HG03108 (cell line): ENCODE measurements around the gene FBXO34.
"Not testable (repeated sequence)": the region's sequence is repeated elsewhere in the genome, so short reads cannot be mapped to it uniquely, and the experiment has no call there.

Source experiments
- ATAC-seq: cut with Tn5 transposase; IDR thresholded peaks from one replicate; pipeline ENCODE4 v1.9.1; 2021; ENCODE audit warnings: moderate library complexity; ENCODE audit not compliant: unreplicated experiment

FBXO34 gene

DNA sequence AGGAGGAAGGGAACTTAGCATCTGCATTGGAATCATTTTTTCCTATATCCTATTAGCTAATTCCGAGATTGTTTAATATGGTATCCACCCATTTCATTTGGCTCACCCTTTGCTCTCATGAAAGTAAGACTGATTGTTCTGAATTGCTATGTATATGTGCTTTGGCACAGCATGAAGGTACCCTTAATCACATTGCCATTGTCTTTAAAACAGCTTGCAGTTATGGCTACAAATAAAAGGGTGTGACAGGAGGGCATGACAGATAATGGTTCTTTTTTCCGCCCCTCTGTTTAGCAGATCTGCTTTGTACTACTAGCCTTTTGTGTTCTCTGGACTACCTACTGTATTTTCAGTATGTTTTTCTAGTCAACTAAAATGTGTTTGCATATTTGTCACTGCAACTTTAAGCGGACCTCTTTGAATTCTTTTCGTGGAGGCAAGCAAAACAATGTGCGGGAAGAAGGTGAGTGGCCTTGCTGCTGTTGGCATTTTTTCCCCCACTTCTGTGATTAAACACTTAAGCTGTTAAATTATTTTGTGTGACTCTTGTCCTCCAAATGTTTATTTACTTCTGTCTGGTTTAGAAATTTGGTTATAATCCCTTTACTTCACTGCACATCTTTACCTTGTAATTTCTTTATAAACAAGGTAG, 35.8 kb downstream of the FBXO34 start:
- ATAC-seq: no peak

DNA sequence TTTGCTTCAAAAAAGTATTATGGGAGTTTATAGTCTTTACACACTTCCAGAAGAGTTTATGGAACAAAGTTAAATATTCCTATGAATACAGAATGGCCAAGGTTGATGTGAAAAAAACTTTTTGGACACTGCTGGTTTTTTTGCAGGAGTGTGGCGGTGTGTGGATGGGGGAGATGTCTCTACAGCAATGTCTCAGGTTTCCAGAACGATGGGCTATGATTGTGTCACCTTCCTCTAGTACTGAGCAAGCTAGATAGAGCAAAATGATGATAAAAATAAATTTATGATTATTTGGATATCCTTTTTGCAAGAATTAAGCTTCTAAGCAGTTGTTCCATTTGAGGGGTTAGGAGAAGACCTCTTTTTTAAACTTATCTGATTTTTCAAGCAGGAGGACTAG, 37.9 kb downstream of the FBXO34 start:
- no peak for ATAC-seq

DNA sequence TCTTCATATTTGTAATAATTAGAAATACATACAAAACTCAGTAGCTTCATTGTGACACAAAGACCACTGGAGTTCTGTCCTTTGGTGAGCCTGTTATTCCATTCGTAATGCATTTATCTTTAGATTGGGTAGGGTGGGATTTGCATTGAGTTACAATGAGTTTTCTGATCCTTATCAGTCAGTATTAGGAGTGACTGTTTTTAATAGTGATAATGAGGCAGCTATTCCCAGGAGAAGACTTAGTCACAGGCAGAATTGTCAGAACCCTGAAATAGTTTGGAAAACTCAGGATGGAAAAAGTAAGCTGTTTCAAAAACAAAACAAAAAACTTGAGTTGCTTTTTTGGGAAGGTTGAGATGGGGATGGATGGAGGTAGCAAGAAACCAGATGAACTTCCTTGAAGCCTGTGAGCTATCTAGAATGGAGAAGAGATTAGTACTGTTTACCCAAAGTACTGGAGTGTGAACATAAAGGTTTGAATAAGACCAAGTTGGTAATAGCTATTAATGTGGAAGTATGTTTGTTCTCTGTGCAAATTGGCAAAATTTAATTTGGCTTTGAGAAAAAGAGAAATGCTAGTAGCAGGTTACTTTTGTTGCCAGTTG, 38.6 kb downstream of the FBXO34 start:
- no peak for ATAC-seq

DNA sequence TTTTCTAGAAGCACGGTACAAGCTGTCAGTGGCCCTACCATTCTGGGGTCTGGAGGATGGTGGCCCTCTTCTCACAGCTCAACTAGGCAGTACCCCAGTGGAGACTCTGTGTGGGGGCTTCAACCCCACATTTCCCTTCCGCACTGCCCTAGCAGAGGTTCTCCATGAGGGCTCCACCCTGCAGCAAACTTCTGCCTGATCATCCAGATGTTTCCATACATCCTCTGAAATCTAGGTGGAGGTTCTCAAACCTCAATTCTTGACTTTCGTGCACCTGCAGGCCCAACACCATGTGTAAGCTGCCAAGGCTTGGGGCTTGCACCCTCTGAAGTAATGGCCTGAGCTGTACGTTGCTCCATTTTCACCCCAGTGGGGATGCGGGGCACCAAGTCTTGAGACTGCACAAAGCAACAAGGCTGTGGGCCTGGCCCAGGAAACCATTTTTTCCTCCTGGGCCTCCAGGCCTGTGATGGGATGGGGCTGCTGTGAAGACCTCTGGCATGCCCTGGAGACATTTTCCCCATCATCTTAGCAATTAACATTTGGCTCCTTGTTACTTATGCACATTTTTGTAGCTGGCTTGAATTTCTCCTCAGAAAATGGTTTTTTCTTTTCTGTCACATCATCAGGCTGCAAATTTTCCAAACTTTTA, 41.3 kb downstream of the FBXO34 start:
- ATAC-seq: not testable (repeated sequence)

DNA sequence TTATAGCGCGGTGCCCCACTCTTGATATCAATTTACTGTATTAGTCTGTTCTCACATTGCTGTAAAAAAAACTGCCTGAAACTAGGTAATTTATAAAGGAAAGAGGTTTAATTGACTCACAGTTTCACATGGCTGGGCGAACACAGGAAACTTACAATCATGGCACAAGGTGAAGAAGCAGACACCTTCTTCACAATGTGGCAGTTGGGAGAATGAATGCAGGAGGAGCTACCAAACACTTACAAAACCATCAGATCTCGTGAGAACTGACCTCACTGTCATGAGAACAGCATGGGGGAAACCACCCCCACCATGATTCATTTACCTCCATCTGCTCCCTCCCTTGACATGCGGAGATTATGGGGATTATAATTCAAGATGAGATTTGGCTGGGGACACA, 42.3 kb downstream of the FBXO34 start:
- no peak for ATAC-seq

DNA sequence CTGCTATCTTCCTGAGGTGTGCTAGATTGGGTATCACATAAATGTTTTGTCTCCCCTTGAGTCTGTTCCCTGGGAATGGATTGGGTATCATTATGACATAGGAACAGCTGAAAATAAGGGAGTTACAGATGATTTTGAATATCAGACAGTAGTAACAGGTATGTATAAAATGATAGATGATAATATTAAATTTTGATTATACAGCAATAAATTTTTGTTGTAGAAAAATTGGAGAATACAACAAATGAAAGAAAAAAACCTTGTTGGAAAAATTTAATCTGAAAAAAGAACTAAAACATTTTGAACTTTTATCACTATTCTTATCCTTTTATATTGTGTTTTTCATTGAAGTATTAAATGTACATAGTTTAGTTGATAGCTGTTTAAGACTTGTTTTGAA, 43.2 kb downstream of the FBXO34 start:
- no peak for ATAC-seq

DNA sequence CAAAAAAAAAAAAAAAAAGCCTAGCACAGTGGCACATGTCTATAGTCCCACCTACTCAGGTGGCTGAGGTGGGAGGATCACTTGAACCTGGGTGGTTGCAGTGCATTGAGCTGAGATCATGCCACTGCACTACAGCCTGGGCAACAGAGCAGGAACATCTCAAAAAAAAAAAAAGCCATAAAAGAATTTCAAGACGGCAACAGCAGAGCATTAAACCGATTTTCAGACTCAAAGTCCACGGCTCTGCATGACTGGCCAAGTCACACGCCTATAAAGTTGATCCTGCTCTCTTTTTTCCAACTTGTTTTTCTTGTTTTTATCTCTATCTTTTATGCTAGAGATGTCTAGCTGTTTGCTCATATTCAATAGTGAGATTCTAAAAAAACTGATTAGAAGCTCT, 45.3 kb downstream of the FBXO34 start:
- ATAC-seq: no peak

DNA sequence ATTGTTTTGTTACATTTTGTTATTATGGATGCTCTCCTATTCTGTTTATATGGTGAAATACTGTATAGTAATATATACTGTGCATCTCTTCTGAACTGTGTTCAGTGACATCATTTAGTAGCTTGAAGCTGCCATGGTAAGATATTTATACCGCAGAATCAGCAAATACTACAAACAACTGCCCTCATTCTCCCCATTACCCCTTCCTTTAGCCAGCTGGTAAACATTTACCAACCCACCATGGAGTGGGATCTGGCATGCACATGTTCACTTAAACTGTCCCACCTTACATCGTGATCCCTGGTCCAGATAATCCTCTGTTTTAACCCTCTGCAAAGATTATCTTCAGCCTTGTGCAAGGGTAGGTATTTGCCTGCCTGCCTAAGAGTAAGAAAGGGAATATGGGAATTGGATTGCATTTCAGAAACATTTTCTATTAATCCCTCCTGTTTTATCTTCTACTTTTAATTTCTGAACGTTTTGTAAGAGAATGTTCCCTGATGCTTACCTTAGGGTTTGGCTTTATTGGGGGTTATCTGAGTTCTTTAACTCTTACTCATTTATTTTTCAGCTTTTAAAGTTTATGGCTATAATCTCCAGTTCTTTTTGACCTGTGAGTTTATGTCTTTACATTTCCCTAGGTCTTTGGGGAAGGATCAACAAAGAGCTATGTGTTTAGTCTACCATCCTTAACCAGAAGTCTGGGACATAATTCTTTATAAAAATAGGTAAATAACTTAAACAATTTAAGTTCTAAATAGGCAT, 46.5 kb downstream of the FBXO34 start:
- no peak for ATAC-seq

DNA sequence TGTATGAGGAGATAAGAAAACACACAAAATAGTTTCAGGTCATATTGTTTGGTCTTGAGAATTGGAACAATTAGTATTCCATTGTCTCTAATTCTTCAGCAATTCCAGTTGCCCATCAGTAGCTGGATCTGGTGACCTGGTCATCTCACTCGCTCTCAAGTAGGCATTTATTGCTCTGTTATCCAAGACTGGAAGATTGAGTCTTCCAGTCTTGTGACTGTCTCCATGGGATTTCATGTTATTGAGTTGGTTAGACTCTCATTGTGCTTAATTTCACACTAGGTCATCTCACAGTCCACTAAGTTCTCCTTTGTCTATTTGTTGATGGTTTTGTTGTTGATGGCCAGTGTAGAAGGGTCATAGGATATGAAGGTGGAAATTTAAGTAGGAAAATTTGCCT, 47.5 kb downstream of the FBXO34 start:
- ATAC-seq: no peak

DNA sequence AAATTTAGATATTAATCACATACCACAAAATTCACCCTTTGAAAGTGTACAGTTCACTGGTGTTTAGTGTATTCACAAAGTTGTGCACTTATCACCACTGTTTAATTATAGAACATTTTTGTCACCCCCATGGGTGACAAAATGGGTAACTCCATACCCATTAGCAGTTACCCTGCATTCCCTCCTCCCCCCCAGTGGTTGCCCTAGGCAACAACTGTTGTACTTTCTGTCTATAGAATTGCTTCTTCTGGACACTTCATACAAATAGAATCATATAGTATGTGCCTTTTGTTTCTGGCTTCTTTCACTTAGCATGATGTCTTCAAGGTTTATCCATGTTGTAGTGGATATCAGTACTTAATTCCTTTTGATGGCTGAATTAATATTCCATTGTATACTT, 52.7 kb downstream of the FBXO34 start:
- ATAC-seq: no peak

DNA sequence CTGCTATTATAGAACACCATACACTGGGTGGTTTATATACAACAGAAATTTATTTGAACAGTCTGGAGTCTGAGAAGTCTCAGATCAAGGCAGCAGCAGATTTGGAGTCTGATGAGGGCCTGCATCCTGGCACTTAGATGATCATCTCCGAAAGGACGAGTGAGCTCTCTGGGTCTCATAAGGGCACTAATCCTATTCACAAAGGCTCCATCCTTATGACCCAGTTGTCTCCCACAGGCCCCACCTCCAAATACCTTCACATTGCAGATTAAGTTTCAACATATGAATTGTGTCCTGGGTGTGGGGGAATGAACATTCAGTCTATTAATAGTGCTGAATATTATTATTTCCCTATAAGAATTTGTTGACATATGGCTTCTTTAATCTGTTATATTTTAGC, 53.6 kb downstream of the FBXO34 start:
- ATAC-seq: no peak

DNA sequence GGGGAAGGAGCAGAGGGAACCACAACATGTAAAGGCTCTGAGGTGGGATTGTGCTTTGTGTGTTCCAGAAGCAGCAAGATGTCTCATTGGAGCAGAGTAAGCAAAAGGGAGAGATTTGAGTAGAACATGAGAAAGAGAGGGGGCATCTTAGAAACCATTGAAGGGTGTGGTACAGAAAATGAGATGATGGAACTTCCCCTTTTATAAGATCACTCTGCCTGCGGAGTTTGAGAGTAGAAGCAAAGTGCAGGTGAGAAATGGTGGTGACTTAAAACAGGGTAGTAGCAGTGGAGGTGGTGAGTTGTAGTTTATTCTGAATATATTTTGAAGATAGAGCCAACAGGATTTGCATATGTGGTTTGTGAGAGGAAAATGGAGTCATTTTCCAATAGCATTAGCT, 56.0 kb downstream of the FBXO34 start:
- ATAC-seq: no peak

DNA sequence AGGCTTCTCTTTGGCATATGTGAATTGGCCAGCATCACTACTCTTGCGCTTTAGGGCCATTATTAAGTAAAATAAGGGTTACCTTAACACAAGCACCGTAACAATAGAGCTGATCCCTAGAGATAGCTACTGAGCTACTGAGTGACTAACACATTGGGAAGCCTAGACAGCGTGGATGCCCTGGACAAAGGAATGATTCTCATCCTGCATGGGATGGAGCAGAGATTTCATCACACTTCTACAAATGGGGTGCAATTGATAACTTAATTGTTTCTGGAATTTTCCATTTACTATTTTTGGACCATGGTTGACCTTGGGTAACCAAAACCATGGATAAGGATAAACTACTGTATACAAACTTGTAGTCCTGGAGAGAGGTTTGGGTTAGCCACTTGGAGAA, 57.1 kb downstream of the FBXO34 start:
- ATAC-seq: no peak

DNA sequence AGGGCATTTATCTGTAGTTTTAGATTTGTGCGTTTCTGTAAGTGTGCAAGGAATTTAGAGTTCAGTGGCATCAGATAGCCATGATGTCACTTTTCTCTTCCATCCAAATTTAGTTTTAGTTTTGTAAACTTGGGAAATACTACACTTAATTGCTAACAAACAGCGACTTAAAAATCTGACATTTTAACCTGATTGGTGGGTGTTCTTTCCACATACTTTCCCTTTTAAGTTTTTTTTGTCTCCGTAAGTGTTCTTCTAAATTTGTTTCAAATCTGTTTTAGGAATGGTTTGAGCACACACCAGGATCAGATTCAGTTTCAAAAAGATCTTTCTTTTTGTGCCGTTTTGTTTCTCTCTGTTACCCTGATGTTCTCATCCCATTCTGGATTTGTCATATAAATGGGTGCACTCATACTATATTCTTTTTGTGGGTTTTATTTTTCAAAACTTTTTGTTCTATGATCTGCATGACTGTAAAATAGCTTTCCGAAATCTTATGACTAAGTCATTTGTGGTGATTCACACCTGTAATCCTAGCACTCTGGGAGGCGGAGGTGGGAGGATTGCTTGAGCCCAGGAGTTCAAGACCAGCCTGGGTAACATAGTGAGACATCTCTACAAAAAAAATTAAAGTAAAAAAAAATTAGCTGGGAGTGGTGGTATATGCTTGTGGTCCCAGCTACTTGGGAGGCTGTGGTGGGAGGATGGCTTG, 58.9 kb downstream of the FBXO34 start:
- ATAC-seq: no peak

DNA sequence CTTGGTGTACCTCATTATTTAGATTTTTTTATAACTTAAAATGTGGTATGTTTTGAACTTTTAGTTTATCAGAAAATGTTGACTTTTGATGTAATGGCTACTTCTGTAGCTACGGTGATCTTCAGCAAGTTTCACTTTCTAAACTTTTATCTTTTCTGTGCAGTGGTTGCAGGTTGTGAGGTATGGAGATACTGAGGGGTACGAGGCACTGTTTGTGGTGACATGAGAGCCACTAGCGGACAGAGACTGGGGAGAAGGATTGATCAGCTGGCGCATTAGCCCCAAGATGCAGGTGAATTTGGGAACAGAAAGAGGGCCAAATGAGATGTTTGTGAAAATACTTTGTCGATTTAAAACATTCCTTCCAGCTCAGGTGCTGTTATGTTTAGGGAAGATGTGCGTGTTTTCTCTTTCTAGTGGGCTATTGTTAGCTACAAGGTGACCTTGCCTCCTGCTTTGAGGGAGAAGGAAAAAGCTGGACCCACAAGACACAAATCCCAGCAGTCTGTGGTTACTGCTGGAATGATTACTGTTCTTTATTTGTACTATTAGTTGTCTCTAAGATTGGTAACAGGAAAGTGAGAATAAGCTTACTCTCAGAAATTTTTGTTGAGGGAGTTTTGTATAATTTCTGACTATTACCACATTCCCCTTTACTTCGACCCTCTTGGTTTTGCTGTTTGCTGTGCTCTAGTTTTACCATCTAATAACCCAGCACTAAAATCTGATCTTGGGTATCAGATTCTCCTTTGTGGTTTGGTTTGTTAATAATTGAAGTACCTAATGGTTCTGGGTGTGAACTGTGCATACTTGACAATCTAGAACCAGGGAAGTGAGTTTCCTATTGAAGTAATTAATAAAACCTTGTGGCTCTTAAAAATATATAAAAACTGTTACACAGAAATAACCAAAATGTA, 61.7 kb downstream of the FBXO34 start:
- peak; percentile 63 for ATAC-seq

DNA sequence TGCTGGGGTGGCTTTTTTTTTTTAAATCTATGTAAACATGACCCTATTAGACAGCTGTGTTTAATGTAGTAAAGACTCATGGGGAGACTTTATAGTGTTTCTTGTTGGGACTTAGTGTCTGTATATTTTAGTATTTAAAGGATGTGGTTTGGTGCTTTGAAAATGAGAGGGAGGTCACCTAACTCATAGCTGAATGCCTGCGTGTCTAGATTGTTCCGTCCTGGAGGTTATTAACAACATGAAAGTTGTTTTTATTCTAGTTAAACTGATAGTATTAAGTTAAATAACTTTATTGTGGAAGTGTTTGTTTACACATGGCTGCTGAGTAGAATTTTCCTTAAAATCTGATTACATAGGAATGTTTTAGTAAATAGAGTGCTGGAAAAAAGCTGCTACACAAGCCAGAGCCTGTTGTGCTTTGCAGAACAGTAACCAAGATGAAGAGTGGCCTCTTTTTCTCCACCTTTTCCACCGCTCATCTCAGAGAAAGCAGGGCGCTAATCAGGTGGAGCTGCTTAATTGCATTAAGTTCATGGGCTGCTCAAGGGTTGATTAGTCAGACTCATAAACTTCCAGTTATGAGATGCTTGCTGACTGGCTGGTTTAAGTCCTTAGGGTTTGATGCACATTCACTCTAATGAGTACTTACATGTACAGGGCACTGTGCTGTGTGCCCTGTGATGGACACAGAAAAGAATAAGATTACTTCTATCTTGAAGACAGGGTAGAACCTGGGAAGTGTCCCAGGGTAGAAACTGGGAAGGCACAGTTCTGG, 62.7 kb downstream of the FBXO34 start:
- ATAC-seq: peak; percentile 51

DNA sequence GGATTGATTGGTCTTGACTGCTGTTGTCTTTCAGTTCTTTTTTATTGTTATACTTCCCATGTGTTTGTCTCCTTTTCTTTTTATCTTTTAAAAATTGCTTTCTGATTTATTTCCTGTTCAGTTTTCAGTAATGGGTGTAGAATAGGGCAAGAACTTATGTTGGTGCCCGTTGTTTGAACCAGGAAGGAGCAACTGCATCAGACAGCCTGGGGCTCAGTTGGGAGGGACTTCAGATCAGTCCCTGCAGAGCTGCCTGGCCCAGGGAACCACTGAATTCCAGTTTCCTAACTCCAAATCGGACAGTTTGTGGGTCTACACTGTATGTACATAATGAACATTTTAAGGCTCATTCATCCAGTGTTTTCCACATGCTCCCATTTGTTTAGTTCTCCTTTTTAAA, 64.9 kb downstream of the FBXO34 start:
- ATAC-seq: no peak

DNA sequence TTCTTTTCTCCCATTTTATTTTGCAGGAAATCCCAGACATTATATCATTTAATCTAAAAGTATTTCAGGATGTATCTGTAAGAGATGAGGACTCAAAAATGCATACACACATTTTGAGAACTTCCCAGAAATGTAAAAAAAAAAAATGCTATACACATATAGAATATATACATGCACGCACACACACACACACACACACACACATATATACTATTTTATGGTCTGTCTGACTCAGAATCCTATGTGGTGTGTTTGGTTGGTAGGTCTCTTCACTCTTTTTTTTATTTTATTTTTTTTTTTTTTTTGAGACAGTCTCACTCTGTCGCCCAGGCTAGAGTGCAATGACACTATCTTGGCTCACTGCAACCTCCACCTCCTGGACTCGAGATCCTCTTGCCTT, 65.5 kb downstream of the FBXO34 start:
- no peak for ATAC-seq

DNA sequence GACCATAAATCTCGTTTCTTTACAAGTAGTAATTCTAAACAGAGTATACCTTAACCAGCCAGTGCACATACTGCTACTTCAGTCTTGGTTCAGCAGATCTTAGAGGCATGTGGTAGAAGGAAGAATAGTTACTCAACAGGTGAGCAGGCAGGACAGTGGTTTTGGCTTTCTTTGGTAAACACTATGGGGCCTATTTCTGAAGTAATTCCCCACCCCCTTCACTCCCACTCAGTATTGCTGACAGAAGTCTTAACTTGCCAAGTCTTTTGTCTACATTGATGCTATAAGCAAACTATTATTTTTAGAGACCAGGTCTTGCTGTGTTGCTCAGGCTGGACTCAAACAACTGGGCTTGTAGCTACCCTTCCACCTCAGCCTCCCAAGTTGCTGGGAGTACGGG, 68.5 kb downstream of the FBXO34 start:
- peak; percentile 79 for ATAC-seq
